NT2/D1 (cell line): ENCODE results near the gene ZBTB39.

Source experiments
- DNase-seq: peaks from one replicate; pipeline ENCODE4 v3.0.0-alpha.2; 2011; ENCODE audit warnings: low read depth, low spot score
- H3K27me3 ChIP-seq: 2 replicates; pipeline ENCODE4 v1.6.0; 2011; ENCODE audit warnings: mild to moderate bottlenecking; ENCODE audit not compliant: insufficient read length, insufficient read depth
- H3K36me3 ChIP-seq: 2 replicates; pipeline ENCODE4 v1.6.1; 2011; ENCODE audit warnings: mild to moderate bottlenecking, low read length, mixed read lengths; ENCODE audit not compliant: insufficient read depth, insufficient read length
- H3K4me1 ChIP-seq: 2 replicates; pipeline ENCODE4 v1.5.1; 2011; ENCODE audit not compliant: insufficient read depth, insufficient read length
- H3K4me3 ChIP-seq: 2 replicates; pipeline ENCODE4 v1.5.1; 2011; ENCODE audit warnings: low read depth; ENCODE audit not compliant: insufficient read length
- H3K9ac ChIP-seq: 2 replicates; pipeline ENCODE4 v1.6.0; 2011; ENCODE audit warnings: low read depth; ENCODE audit not compliant: insufficient read length
- H3K9me3 ChIP-seq: 2 replicates; pipeline ENCODE4 v1.5.1; 2011; ENCODE audit warnings: mild to moderate bottlenecking, low read length; ENCODE audit not compliant: insufficient read depth
- SUZ12 ChIP-seq: IDR thresholded peaks from 2 replicates; pipeline ENCODE4 v1.6.1; 2011; ENCODE audit not compliant: insufficient read length, insufficient read depth; ENCODE audit errors: extremely low read depth
- YY1 ChIP-seq: IDR thresholded peaks from 2 replicates; pipeline ENCODE4 v1.6.1; 2011; ENCODE audit not compliant: insufficient read length, insufficient read depth
- ZNF274 ChIP-seq: IDR thresholded peaks from 2 replicates; pipeline ENCODE4 v1.6.1; 2011; ENCODE audit warnings: mild to moderate bottlenecking, low read depth, low read length

ZBTB39 gene

GRCh38 chr12:56954057-56954957 is 52.0 kb downstream of the ZBTB39 start:
- Histone ChIP-seq H3K9ac (no peak overlapping the region), H3K4me3 (no peak overlapping the region), H3K9me3 (peaks cover 24% of the 10 kb centered on the region; the same call in 1 of the 2 replicates), H3K27me3 (no peaks in the 10 kb centered on the region), H3K4me1 (no peaks in the 10 kb centered on the region), H3K36me3 (no peaks in the 10 kb centered on the region)
- no peak for TF ChIP-seq ZNF274
- no peak for TF ChIP-seq YY1
- TF ChIP-seq SUZ12 = no peak
- no peak for DNase-seq

GRCh38 chr12:56953314-56953713 is 53.0 kb downstream of the ZBTB39 start:
- TF ChIP-seq YY1 (no peak), ZNF274 (no peak), SUZ12 (no peak)
- no peaks in the 10 kb centered on the region for H3K4me1 ChIP-seq
- no peaks in the 10 kb centered on the region for H3K36me3 ChIP-seq
- H3K27me3 ChIP-seq = no peaks in the 10 kb centered on the region
- no peak overlapping the region for H3K4me3 ChIP-seq
- peaks cover 14% of the 10 kb centered on the region; the same call in 1 of the 2 replicates for H3K9me3 ChIP-seq
- no peak for DNase-seq
- H3K9ac ChIP-seq = no peak overlapping the region

DNA sequence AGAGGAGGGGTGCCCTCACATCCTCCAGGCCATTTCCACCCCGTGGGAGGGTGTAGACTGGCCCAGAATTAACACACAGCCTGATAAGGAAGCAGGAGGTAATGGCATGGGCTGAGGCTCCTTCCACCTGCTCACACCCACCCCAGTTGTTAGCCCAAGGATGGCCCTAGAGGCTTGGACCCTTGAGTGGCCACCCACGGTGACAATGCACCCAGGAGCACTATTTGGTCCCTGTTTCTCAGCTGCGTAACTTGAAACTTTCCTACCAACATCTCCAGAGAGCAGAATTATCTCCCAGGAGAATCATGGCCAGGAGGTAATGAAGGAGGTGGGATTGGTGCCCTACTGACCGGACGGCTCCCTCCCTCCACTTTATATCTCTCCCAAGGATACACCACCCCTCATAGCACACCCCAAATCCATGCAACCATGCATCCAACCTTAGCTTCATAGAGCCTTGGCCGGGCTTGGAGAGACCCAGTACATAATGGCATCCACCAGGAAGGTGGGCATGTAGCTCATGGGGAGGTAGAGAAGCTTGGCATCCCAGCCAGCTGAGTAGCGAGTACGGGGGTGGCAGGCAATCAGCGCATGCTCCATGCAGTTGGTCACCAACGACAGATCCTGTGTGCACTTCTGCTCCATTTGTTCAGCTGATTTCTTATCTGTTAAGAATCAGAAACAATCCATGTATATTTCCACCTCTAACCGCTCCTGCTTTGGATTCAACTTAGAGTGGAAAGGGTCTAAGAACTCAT is 54.6 kb downstream of the ZBTB39 start:
- no peaks in the 10 kb centered on the region for H3K27me3 ChIP-seq
- no peak overlapping the region for H3K4me3 ChIP-seq
- no peak overlapping the region for H3K9ac ChIP-seq
- H3K36me3 ChIP-seq = no peaks in the 10 kb centered on the region
- peaks cover under 1% of the 10 kb centered on the region; the same call in 1 of the 2 replicates for H3K9me3 ChIP-seq
- TF ChIP-seq SUZ12 (no peak), ZNF274 (no peak), YY1 (no peak)
- DNase-seq = no peak
- H3K4me1 ChIP-seq = no peaks in the 10 kb centered on the region

DNA sequence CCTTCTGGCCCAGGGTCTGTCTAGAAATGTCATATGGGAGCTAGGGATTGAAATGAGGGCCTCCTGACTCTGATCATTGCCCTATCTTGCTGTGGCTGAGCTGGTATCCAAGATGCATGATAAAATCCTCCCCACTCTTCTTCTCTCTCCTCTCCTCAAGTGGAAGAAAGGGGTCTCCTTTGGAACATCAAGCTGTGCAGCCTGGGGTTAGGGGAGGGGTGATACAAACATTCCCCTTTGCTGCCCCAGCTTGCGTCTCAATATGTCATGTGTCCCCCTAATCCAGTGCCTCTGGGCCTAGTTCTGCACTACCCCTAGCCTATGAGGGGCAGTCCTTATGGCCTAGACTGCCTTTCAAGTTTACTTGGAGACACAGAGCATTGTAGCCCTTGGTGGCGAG is 57.5 kb downstream of the ZBTB39 start:
- no peaks in the 10 kb centered on the region for H3K27me3 ChIP-seq
- TF ChIP-seq ZNF274 (no peak), YY1 (no peak), SUZ12 (no peak)
- H3K9me3 ChIP-seq = peaks cover under 1% of the 10 kb centered on the region; the same call in 1 of the 2 replicates
- H3K4me1 ChIP-seq = no peaks in the 10 kb centered on the region
- no peak for DNase-seq
- H3K4me3 ChIP-seq = no peak overlapping the region
- no peak overlapping the region for H3K9ac ChIP-seq
- no peaks in the 10 kb centered on the region for H3K36me3 ChIP-seq
